Mesodermal cell (in vitro differentiated cells): ENCODE data around the gene AKT3.
"Not testable (repeated sequence)": the region's sequence is repeated elsewhere in the genome, so short reads cannot be mapped to it uniquely, and the experiment has no call there.

Source experiments
- H3K27ac ChIP-seq: 2 replicates; pipeline ENCODE4 v1.7.0; 2013; ENCODE audit warnings: mild to moderate bottlenecking, low read depth, low read length, moderate library complexity; ENCODE audit not compliant: severe bottlenecking
- H3K36me3 ChIP-seq: 2 replicates; pipeline ENCODE4 v1.7.1; 2013; ENCODE audit warnings: mild to moderate bottlenecking, low read length, moderate library complexity; ENCODE audit not compliant: control insufficient read depth, insufficient read depth
- H3K4me1 ChIP-seq: one replicate; pipeline ENCODE4 v1.7.1; 2013; ENCODE audit warnings: mild to moderate bottlenecking, low read length; ENCODE audit not compliant: insufficient read depth, control insufficient read depth, poor library complexity, severe bottlenecking
- H3K4me3 ChIP-seq: 2 replicates; pipeline ENCODE4 v1.7.0; 2013; ENCODE audit warnings: low read length, control low read depth, mild to moderate bottlenecking; ENCODE audit not compliant: insufficient read depth, poor library complexity, severe bottlenecking; ENCODE audit errors: extremely low read depth
- H3K9me3 ChIP-seq: 2 replicates; pipeline ENCODE4 v1.7.1; 2013; ENCODE audit warnings: mild to moderate bottlenecking, low read length, moderate library complexity; ENCODE audit not compliant: control insufficient read depth
- WGBS, 2 experiments: methylation state at CpG; one replicate each; pipeline ENCODE4 v1.1.5; 2013; ENCODE audit warnings: missing lambda C conversion rate in 2 of 2; ENCODE audit not compliant: insufficient coverage in 2 of 2; 5-methylcytosine and 5-hydroxymethylcytosine counted together

The AKT3 gene

GRCh38 chr1:243662169-243662568 lies 187.9 kb downstream of the AKT3 start:
- WGBS, 2 experiments: no CpG with 5 or more reads among the region's 1 CpG
- not testable (repeated sequence) for H3K4me1 ChIP-seq, H3K9me3 ChIP-seq, H3K4me3 ChIP-seq, H3K27ac ChIP-seq, H3K36me3 ChIP-seq

GRCh38 chr1:243658594-243659105 lies 191.4 kb downstream of the AKT3 start:
- Histone ChIP-seq H3K4me1 (no peaks in the 10 kb centered on the region), H3K4me3 (no peak overlapping the region), H3K27ac (no peak overlapping the region), H3K36me3 (peaks cover 7% of the 10 kb centered on the region), H3K9me3 (no peaks in the 10 kb centered on the region)
- WGBS, 2 experiments: 100% methylated on average over 2 of the region's 4 CpGs; no CpG with 5 or more reads in 1 of the 2 experiments

GRCh38 chr1:243657793-243658192 lies 192.2 kb downstream of the AKT3 start:
- no CpG with 5 or more reads among the region's 1 CpG for WGBS, 2 experiments
- H3K27ac ChIP-seq: no peak overlapping the region
- H3K4me1 ChIP-seq: no peaks in the 10 kb centered on the region
- H3K36me3 ChIP-seq: peaks cover under 1% of the 10 kb centered on the region
- no peak overlapping the region for H3K4me3 ChIP-seq
- H3K9me3 ChIP-seq: no peaks in the 10 kb centered on the region

- H3K4me1 ChIP-seq, H3K4me3 ChIP-seq, H3K27ac ChIP-seq, H3K9me3 ChIP-seq: not testable (repeated sequence)
- WGBS, 2 experiments: no CpG with 5 or more reads among the region's 3 CpGs
- H3K36me3 ChIP-seq: peaks cover 18% of the 10 kb centered on the region
Observed at GRCh38 chr1:243649530-243649929, 200.5 kb downstream of the AKT3 start.

GRCh38 chr1:243646841-243647240 lies 203.2 kb downstream of the AKT3 start:
- Histone ChIP-seq H3K27ac (no peak overlapping the region), H3K4me1 (no peaks in the 10 kb centered on the region), H3K4me3 (no peak overlapping the region), H3K36me3 (peaks cover 18% of the 10 kb centered on the region), H3K9me3 (no peaks in the 10 kb centered on the region)
- no CpG with 5 or more reads among the region's 2 CpGs for WGBS, 2 experiments

GRCh38 chr1:243645281-243645680 lies 204.8 kb downstream of the AKT3 start:
- 100% methylated on average over 1 of the region's 6 CpGs; no CpG with 5 or more reads in 1 of the 2 experiments for WGBS, 2 experiments
- H3K36me3 ChIP-seq: peaks cover 20% of the 10 kb centered on the region
- no peaks in the 10 kb centered on the region for H3K4me1 ChIP-seq
- no peak overlapping the region for H3K27ac ChIP-seq
- H3K4me3 ChIP-seq: no peak overlapping the region
- no peaks in the 10 kb centered on the region for H3K9me3 ChIP-seq

- peaks cover 24% of the 10 kb centered on the region for H3K36me3 ChIP-seq
- peaks cover 6% of the 10 kb centered on the region for H3K9me3 ChIP-seq
- WGBS, 2 experiments: 100% methylated on average over 3 of the region's 5 CpGs; no CpG with 5 or more reads in 1 of the 2 experiments
- H3K4me3 ChIP-seq: no peak overlapping the region
- H3K27ac ChIP-seq: no peak overlapping the region
- H3K4me1 ChIP-seq: no peaks in the 10 kb centered on the region
Observed at GRCh38 chr1:243642936-243643335, 207.1 kb downstream of the AKT3 start.

- WGBS, 2 experiments: 100% methylated on average over 1 to 3 of the region's 4 CpGs
- Histone ChIP-seq H3K9me3 (peaks cover 6% of the 10 kb centered on the region), H3K4me3 (no peak overlapping the region), H3K27ac (no peak overlapping the region), H3K36me3 (peaks cover 11% of the 10 kb centered on the region), H3K4me1 (no peaks in the 10 kb centered on the region)
Observed at GRCh38 chr1:243639027-243639658, 210.9 kb downstream of the AKT3 start.

GRCh38 chr1:243638186-243638585 lies 211.9 kb downstream of the AKT3 start:
- peaks cover 11% of the 10 kb centered on the region for H3K36me3 ChIP-seq
- peaks cover 6% of the 10 kb centered on the region for H3K9me3 ChIP-seq
- 100% methylated on average over 1 of the region's 4 CpGs for WGBS, 2 experiments
- no peaks in the 10 kb centered on the region for H3K4me1 ChIP-seq
- no peak overlapping the region for H3K27ac ChIP-seq
- H3K4me3 ChIP-seq: no peak overlapping the region

- Histone ChIP-seq H3K36me3 (peaks cover 42% of the 10 kb centered on the region), H3K9me3 (peaks cover 20% of the 10 kb centered on the region), H3K4me1 (no peaks in the 10 kb centered on the region), H3K27ac (no peak overlapping the region), H3K4me3 (no peak overlapping the region)
- WGBS, 2 experiments: 94 to 95% methylated on average over 2 of the region's 2 CpGs
Observed at GRCh38 chr1:243628476-243628907, 221.6 kb downstream of the AKT3 start.

- H3K36me3 ChIP-seq: peaks cover 53% of the 10 kb centered on the region
- no CpG with 5 or more reads among the region's 2 CpGs for WGBS, 2 experiments
- H3K4me1 ChIP-seq: peaks cover 5% of the 10 kb centered on the region
- peaks cover 31% of the 10 kb centered on the region for H3K9me3 ChIP-seq
- H3K4me3 ChIP-seq: no peak overlapping the region
- no peak overlapping the region for H3K27ac ChIP-seq
Observed at GRCh38 chr1:243623841-243624240, 226.2 kb downstream of the AKT3 start.
